GM19372 (cell line): ENCODE results near the gene PITPNM3.
"Not testable (repeated sequence)": the region's sequence is repeated elsewhere in the genome, so short reads cannot be mapped to it uniquely, and the experiment has no call there.

Experiments
- ATAC-seq: cut with Tn5 transposase; IDR thresholded peaks from one replicate; pipeline ENCODE4 v1.9.1; 2021; ENCODE audit warnings: mild to moderate bottlenecking, low read depth, moderate library complexity; ENCODE audit not compliant: unreplicated experiment

Gene PITPNM3

GRCh38 chr17:6575596-6575988, 19.2 kb upstream of the PITPNM3 start:
- no peak for ATAC-seq

- ATAC-seq, result peak; percentile 71
These were observed 18.6 kb upstream of the PITPNM3 start for GRCh38 chr17:6574687-6575595.

- ATAC-seq, result no peak
These were observed 17.8 kb upstream of the PITPNM3 start for GRCh38 chr17:6573982-6574686.

- not testable (repeated sequence) for ATAC-seq
These were observed 17.1 kb upstream of the PITPNM3 start for GRCh38 chr17:6573495-6573894.

GRCh38 chr17:6572972-6573370, 16.6 kb upstream of the PITPNM3 start:
- ATAC-seq, result no peak

- ATAC-seq, result no peak
These were observed 15.1 kb upstream of the PITPNM3 start for GRCh38 chr17:6571452-6571781.

GRCh38 chr17:6570731-6571451, 14.5 kb upstream of the PITPNM3 start:
- ATAC-seq, result no peak

- ATAC-seq, result no peak
These were observed 13.3 kb upstream of the PITPNM3 start for GRCh38 chr17:6569370-6570285.

GRCh38 chr17:6568184-6568758, 11.9 kb upstream of the PITPNM3 start:
- ATAC-seq, result no peak

GRCh38 chr17:6567528-6568183, 11.3 kb upstream of the PITPNM3 start:
- no peak for ATAC-seq

GRCh38 chr17:6561446-6561845, 5.1 kb upstream of the PITPNM3 start:
- ATAC-seq, result no peak

- no peak for ATAC-seq
These were observed 4.1 kb upstream of the PITPNM3 start for GRCh38 chr17:6560496-6560895.

- no peak for ATAC-seq
These were observed 3.4 kb upstream of the PITPNM3 start for GRCh38 chr17:6559753-6560215.

- ATAC-seq, result no peak
These were observed 2.8 kb upstream of the PITPNM3 start for GRCh38 chr17:6558932-6559752.

- ATAC-seq, result no peak
These were observed 1.9 kb upstream of the PITPNM3 start for GRCh38 chr17:6558276-6558675.

GRCh38 chr17:6557040-6557438, 684 bp upstream of the PITPNM3 start:
- ATAC-seq, result no peak

- ATAC-seq, result no peak
These were observed 829 bp downstream of the PITPNM3 start for GRCh38 chr17:6555331-6556120.
